ENCODE measurements around the gene CDKAL1.

DNA sequence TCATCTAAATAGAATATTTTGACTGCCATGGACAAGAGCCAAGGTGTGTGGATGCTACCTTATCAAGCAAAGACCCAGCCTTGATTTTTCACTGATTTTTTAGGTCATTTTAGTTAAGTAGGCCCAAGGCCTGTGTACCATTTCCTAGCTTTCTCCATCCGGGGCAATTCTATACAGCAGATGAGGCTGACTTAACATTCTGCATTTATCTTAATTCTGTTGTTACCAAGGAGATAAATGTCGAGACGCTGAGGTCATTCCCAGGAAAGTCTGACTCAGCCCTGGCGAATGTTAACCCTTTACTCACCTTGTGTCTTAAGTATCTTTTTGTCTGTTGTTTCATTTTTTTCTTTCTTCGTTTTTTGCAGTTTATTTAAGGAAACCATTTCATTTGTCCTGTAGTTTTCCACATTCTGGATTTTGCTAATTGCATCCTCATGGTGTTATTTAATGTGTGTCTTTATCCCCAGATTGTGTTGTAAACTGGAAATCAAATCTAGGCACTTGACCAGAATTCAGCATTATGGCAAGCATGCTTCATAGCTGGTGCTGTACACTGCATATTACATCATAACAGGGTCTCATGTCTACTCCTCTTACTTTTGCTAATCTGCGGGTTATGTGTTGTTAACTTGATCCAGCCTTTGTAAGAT, 277.0 kb downstream of the CDKAL1 start:
- TF ChIP-seq POLR2A (IDR thresholded peaks at IDR 0.05) (no peak), POLR2AphosphoS5 (IDR thresholded peaks at IDR 0.05) (no peak)
- TF ChIP-seq, protein P1, sequence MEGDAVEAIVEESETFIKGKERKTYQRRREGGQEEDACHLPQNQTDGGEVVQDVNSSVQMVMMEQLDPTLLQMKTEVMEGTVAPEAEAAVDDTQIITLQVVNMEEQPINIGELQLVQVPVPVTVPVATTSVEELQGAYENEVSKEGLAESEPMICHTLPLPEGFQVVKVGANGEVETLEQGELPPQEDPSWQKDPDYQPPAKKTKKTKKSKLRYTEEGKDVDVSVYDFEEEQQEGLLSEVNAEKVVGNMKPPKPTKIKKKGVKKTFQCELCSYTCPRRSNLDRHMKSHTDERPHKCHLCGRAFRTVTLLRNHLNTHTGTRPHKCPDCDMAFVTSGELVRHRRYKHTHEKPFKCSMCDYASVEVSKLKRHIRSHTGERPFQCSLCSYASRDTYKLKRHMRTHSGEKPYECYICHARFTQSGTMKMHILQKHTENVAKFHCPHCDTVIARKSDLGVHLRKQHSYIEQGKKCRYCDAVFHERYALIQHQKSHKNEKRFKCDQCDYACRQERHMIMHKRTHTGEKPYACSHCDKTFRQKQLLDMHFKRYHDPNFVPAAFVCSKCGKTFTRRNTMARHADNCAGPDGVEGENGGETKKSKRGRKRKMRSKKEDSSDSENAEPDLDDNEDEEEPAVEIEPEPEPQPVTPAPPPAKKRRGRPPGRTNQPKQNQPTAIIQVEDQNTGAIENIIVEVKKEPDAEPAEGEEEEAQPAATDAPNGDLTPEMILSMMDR (IDR thresholded peaks at IDR 0.05), result no peak
